Peyer's patch (tissue), 4 donors: ENCODE measurements around the gene PCDH20. TPM values are rescaled to one million over a fixed set of nuclear protein-coding genes. Genes with fewer than 3 reads are reported as not detected.

Source experiments
- DNase-seq, 3 donors: peaks; one replicate each; pipeline ENCODE4 v3.0.0-alpha.2; 2017 to 2019
- H3K27ac ChIP-seq, 4 donors: fragments of 200-600 bp; sonication (generic); one replicate each; pipeline ENCODE4 v1.5.1; 2016 to 2019
- H3K27me3 ChIP-seq, 2 donors: fragments of 200-600 bp; sonication (generic); one replicate each; pipeline ENCODE4 v1.5.1; 2019
- H3K36me3 ChIP-seq, 3 donors: fragments of 200-600 bp; sonication (generic); one replicate each; pipeline ENCODE4 v1.5.1; 2016 to 2019
- H3K4me1 ChIP-seq, 4 donors: fragments of 200-600 bp; sonication (generic); one replicate each; pipeline ENCODE4 v1.5.1; 2016 to 2019
- H3K4me3 ChIP-seq, 4 donors: fragments of 200-600 bp; sonication (generic); 1 replicate in 3 of 4; 2 replicates in 1 of 4; pipeline ENCODE4 v1.5.1; 2016 to 2019; ENCODE audit warnings: mild to moderate bottlenecking in 1 of 4
- H3K9me3 ChIP-seq, 4 donors: fragments of 200-600 bp; sonication (generic); one replicate each; pipeline ENCODE4 v1.5.1; 2016 to 2019; ENCODE audit warnings: mild to moderate bottlenecking in 1 of 4
- POLR2A ChIP-seq, 2 donors: fragments of 450-650 bp; IDR thresholded peaks; one replicate each; pipeline ENCODE4 v1.5.1; 2017; ENCODE audit warnings: antibody characterized with exemption in 2 of 2, mild to moderate bottlenecking in 2 of 2, moderate library complexity in 2 of 2
- total RNA-seq, 4 donors: library from RNA; depleted of rRNA; stranded (reverse); fragments of >200 nt; gene quantifications; one replicate each; pipeline ENCODE4 v1.1.0, GENCODE V29; 2016
- TF ChIP-seq, protein P1 (sequence below), 6 experiments: fragments of 450-650 bp in 4 of 6; fragments of 200-600 bp in 2 of 6; sonication (generic) in 1 of 6; IDR thresholded peaks; one replicate each; pipeline ENCODE4 v1.5.1; 2017 to 2019; ENCODE audit warnings: antibody characterized with exemption in 6 of 6, mild to moderate bottlenecking in 3 of 6, moderate library complexity in 1 of 6

The PCDH20 gene
- total RNA-seq, 4 donors from 2014 or later, result 0.35 to 1.2 (median 0.80) TPM; not detected in 1

DNA sequence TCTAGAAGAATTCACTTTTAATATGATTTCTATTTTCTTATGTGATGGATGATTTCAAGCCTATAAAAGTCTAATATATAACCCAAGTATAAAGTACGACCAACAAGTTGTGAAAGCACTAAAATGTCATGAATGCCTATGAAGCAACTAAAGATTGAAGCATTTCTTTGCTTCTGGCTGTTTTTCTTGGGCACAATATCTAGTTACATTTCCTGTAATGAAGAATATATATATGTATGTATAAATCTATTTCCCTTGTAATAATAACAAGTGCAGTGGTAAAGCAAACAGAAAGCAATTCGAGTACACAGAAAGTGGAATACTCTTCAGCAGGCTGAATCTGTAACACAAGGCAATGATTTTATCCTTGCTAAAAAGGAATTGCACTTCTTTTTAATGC, 5.4 kb downstream of the PCDH20 start:
- DNase-seq, result no peak
- no peak overlapping the region for H3K27ac ChIP-seq
- TF ChIP-seq POLR2A (IDR thresholded peaks at IDR 0.05), result no peak
- TF ChIP-seq, protein P1, sequence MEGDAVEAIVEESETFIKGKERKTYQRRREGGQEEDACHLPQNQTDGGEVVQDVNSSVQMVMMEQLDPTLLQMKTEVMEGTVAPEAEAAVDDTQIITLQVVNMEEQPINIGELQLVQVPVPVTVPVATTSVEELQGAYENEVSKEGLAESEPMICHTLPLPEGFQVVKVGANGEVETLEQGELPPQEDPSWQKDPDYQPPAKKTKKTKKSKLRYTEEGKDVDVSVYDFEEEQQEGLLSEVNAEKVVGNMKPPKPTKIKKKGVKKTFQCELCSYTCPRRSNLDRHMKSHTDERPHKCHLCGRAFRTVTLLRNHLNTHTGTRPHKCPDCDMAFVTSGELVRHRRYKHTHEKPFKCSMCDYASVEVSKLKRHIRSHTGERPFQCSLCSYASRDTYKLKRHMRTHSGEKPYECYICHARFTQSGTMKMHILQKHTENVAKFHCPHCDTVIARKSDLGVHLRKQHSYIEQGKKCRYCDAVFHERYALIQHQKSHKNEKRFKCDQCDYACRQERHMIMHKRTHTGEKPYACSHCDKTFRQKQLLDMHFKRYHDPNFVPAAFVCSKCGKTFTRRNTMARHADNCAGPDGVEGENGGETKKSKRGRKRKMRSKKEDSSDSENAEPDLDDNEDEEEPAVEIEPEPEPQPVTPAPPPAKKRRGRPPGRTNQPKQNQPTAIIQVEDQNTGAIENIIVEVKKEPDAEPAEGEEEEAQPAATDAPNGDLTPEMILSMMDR (IDR thresholded peaks at IDR 0.05), result no peak
- no peak overlapping the region for H3K4me3 ChIP-seq
- no peaks in the 10 kb centered on the region for H3K9me3 ChIP-seq
- H3K36me3 ChIP-seq, result no peaks in the 10 kb centered on the region
- peaks cover 0 to 10% (median 0%) of the 10 kb centered on the region in 4 donors for H3K4me1 ChIP-seq
- H3K27me3 ChIP-seq, result no peaks in the 10 kb centered on the region

DNA sequence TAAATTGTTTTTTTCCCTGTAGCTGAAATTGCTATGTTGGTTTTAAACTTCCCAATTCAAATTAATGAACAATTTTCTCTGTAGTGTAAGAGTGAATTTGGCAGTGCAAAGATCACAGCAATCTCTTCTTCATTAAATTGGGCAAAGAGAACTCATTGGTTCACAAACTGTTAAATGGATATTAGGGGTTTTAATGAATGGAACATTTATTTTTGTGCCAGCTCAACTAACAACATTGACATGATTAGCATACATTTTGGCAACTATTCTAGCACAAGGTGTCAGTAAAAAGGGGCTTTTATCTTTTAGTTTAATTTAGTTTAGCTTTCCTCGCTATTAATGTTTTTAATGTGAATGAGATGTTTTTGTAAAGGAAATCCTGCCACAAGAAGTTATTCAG, 7.1 kb downstream of the PCDH20 start:
- H3K27me3 ChIP-seq, result no peaks in the 10 kb centered on the region
- H3K27ac ChIP-seq, result no peak overlapping the region
- TF ChIP-seq POLR2A (IDR thresholded peaks at IDR 0.05), result no peak
- TF ChIP-seq, protein P1 (IDR thresholded peaks at IDR 0.05), result no peak
- H3K36me3 ChIP-seq, result no peaks in the 10 kb centered on the region
- no peak for DNase-seq
- H3K4me1 ChIP-seq, result peaks cover 0 to 4% (median 0%) of the 10 kb centered on the region in 4 donors
- H3K9me3 ChIP-seq, result no peaks in the 10 kb centered on the region
- H3K4me3 ChIP-seq, result no peak overlapping the region

DNA sequence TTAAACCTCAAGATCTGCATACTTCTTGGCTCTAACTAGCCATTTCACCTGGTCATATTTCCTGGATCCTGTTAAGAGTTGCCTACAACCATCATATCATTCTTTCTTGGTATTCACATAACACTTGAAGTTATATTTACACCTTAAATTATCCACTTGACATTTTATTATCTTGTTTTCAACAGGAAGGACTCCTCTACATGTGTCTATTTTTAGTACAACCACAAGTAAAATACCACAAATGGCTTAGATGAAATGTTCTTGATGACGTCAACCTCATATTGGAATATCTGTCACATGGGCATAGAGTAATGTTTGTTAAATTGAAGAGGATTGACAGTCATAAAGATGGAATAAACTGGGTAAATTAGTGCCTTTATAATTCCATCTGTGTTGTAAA, 9.4 kb downstream of the PCDH20 start:
- no peak for DNase-seq
- no peak overlapping the region for H3K4me3 ChIP-seq
- no peaks in the 10 kb centered on the region for H3K36me3 ChIP-seq
- TF ChIP-seq POLR2A (IDR thresholded peaks at IDR 0.05), result no peak
- TF ChIP-seq, protein P1 (IDR thresholded peaks at IDR 0.05), result no peak
- H3K27me3 ChIP-seq, result no peaks in the 10 kb centered on the region
- H3K4me1 ChIP-seq, result no peaks in the 10 kb centered on the region
- H3K27ac ChIP-seq, result no peak overlapping the region
- H3K9me3 ChIP-seq, result no peaks in the 10 kb centered on the region

DNA sequence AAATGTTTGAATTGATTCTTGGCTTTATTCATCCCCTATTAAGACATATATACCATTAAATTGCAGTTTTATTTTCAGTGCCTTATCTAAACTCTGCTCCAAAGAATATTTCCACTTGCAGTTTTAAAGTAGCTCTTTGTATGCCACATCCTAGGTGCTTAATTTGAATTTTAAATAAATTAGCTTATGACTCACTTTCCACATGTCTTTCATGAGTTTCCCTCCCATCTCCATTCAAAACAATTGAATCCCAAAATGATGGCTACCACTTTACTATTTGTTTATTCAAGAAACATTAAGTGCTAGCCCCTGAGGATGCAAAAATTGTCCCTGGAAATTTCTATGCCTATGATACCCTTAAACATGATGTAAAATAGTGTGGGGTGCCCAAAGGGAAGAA, 19.5 kb downstream of the PCDH20 start:
- Histone ChIP-seq H3K4me1 (no peaks in the 10 kb centered on the region), H3K27ac (no peak overlapping the region), H3K27me3 (no peaks in the 10 kb centered on the region), H3K36me3 (no peaks in the 10 kb centered on the region), H3K4me3 (no peak overlapping the region), H3K9me3 (no peaks in the 10 kb centered on the region)
- DNase-seq, result no peak
- TF ChIP-seq, protein P1 (IDR thresholded peaks at IDR 0.05), result no peak
- no peak for TF ChIP-seq POLR2A (IDR thresholded peaks at IDR 0.05)

DNA sequence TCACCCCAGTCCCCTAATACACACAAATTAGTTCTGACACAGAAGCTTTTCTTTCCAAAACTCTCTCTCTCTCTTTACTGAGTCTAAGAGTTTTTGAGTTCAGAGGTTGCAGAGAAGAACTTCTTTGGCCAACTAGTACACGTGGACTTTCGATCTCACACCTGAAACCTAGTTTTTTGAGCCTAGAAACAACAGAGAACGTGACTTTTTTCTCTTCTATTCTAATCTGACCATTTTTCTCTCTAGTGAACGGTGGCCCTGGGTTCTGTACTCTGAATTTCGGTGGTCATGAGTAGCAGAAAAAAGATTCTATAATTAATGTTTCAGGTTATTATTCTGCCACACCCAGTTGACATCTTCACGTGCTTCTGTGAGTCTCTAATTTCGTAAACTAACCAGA, 24.2 kb downstream of the PCDH20 start:
- Histone ChIP-seq H3K27me3 (no peaks in the 10 kb centered on the region), H3K27ac (no peak overlapping the region), H3K9me3 (no peaks in the 10 kb centered on the region), H3K4me3 (no peak overlapping the region), H3K4me1 (no peaks in the 10 kb centered on the region), H3K36me3 (no peaks in the 10 kb centered on the region)
- no peak for DNase-seq
- TF ChIP-seq, protein P1 (IDR thresholded peaks at IDR 0.05), result no peak

DNA sequence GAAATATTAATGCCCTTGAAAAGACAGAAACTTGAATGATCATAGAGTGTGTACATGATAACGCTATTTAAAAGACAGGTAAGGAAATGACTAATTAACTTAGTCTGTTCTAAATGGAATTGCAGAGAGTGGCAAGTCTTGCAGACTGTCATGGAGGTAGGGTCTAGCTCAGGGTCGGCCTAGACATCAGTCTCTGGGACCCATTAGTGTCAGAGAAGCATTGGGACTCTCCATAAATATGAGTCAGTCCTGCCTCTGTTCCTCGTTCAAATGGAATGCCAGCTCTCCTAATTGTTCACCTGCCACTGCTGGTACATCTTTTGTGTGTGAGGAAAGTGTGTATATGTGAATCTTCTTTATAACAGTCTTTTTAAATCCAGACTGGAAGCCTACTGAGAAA, 28.0 kb downstream of the PCDH20 start:
- TF ChIP-seq POLR2A (IDR thresholded peaks at IDR 0.05), result no peak
- TF ChIP-seq, protein P1 (IDR thresholded peaks at IDR 0.05), result no peak
- Histone ChIP-seq H3K4me1 (no peaks in the 10 kb centered on the region), H3K36me3 (no peaks in the 10 kb centered on the region), H3K27me3 (no peaks in the 10 kb centered on the region), H3K27ac (no peak overlapping the region), H3K4me3 (no peak overlapping the region), H3K9me3 (no peaks in the 10 kb centered on the region)
- no peak for DNase-seq
